ENCODE results near the gene TUFM.

Gene TUFM

GRCh38 chr16:28865001-28865688 lies 19.0 kb upstream of the TUFM start:
- H3K4me3 ChIP-seq (replicated peaks in 1 of 2; ENCODE audit: low read depth in 2 of 2, low read length in 2 of 2): peak overlapping the region; percentile 86 to 96
- no peak for TF ChIP-seq CTCF (IDR thresholded peaks at IDR 0.05; ENCODE audit: low read depth, low read length)
- DNase-seq (ENCODE audit: low read depth in 2 of 2): no peak

- DNase-seq (ENCODE audit: low read depth in 2 of 2): peak; percentile 46 to 57
- TF ChIP-seq CTCF (IDR thresholded peaks at IDR 0.05; ENCODE audit: low read depth, low read length): no peak
- H3K4me3 ChIP-seq (replicated peaks in 1 of 2; ENCODE audit: low read depth in 2 of 2, low read length in 2 of 2): peak overlapping the region; percentile 86 to 96
These were observed 18.0 kb upstream of the TUFM start for GRCh38 chr16:28863929-28864793.

GRCh38 chr16:28859326-28859725 lies 13.2 kb upstream of the TUFM start:
- no peak overlapping the region for H3K4me3 ChIP-seq (replicated peaks in 1 of 2; ENCODE audit: low read depth in 2 of 2, low read length in 2 of 2)
- TF ChIP-seq CTCF (IDR thresholded peaks at IDR 0.05; ENCODE audit: low read depth, low read length): no peak
- DNase-seq (ENCODE audit: low read depth in 2 of 2): no peak

- DNase-seq (ENCODE audit: low read depth in 2 of 2): peak in 1 of 2 donors; percentile 48
- H3K4me3 ChIP-seq (replicated peaks in 1 of 2; ENCODE audit: low read depth in 2 of 2, low read length in 2 of 2): no peak overlapping the region
- no peak for TF ChIP-seq CTCF (IDR thresholded peaks at IDR 0.05; ENCODE audit: low read depth, low read length)
These were observed 12.3 kb upstream of the TUFM start for GRCh38 chr16:28858421-28858820.

GRCh38 chr16:28846933-28847273 lies 755 bp upstream of the TUFM start:
- H3K4me3 ChIP-seq (replicated peaks in 1 of 2; ENCODE audit: low read depth in 2 of 2, low read length in 2 of 2): peak overlapping the region; percentile 99 to 100
- peak in 1 of 2 donors; percentile 25 for DNase-seq (ENCODE audit: low read depth in 2 of 2)
- no peak for TF ChIP-seq CTCF (IDR thresholded peaks at IDR 0.05; ENCODE audit: low read depth, low read length)

GRCh38 chr16:28845761-28846079 lies 428 bp downstream of the TUFM start:
- TF ChIP-seq CTCF (IDR thresholded peaks at IDR 0.05; ENCODE audit: low read depth, low read length): no peak
- peak overlapping the region; percentile 99 to 100 for H3K4me3 ChIP-seq (replicated peaks in 1 of 2; ENCODE audit: low read depth in 2 of 2, low read length in 2 of 2)

More at GRCh38 chr16:28845761-28846079, 428 bp downstream of the TUFM start:
- no peak for DNase-seq (ENCODE audit: low read depth in 2 of 2)

Data from cardiac fibroblast (primary cell).